ENCODE results near the gene CDCA5. TPM values are rescaled to one million over a fixed set of nuclear protein-coding genes. Genes with fewer than 3 reads are reported as not detected.

CDCA5 gene
- total RNA-seq, 4 donors from 2014 or later: 0.66 to 1.9 TPM; not detected in 2

DNA sequence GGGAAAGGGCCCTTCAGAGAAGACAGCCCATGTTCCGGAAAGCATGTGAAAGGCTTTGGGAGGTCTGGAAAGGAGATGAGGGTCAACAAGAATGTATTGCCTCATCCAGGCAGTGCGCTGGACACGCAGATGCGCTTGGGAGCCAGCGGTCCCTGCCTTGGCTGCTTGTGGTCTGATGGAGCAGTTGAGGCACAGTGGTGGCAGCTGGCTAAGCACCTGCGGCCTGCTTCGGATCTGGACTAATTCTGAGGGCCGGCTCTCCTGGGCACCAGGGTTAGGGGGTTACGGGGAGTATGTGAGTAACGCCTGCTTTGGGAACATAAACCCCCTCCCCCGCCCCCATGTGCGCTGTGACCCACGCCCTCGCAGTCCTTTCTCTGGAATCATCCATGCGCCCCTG lies 23.2 kb upstream of the CDCA5 start:
- TF ChIP-seq, protein P1, sequence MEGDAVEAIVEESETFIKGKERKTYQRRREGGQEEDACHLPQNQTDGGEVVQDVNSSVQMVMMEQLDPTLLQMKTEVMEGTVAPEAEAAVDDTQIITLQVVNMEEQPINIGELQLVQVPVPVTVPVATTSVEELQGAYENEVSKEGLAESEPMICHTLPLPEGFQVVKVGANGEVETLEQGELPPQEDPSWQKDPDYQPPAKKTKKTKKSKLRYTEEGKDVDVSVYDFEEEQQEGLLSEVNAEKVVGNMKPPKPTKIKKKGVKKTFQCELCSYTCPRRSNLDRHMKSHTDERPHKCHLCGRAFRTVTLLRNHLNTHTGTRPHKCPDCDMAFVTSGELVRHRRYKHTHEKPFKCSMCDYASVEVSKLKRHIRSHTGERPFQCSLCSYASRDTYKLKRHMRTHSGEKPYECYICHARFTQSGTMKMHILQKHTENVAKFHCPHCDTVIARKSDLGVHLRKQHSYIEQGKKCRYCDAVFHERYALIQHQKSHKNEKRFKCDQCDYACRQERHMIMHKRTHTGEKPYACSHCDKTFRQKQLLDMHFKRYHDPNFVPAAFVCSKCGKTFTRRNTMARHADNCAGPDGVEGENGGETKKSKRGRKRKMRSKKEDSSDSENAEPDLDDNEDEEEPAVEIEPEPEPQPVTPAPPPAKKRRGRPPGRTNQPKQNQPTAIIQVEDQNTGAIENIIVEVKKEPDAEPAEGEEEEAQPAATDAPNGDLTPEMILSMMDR (IDR thresholded peaks at IDR 0.05; ENCODE audit: low read depth): no peak

DNA sequence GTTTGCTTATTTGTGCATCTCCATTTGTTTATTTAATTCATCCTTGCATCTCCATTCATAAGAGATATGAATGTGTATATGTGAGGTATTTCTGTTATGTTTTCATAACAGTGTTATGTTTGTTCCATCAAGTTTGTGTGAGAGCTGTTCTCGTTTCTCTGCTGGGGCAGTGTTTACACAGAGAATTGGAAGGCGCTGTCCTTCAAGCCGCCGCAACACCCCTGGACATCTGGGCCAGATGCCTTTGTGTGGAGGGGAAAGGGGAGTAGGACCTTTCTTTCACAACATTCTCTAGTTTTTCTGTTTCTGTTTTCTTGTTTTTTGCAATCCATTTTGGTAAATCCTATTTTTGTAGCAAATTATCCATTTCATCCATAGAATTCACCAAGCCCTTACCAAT lies 20.8 kb upstream of the CDCA5 start:
- TF ChIP-seq, protein P1 (IDR thresholded peaks at IDR 0.05; ENCODE audit: low read depth): no peak

DNA sequence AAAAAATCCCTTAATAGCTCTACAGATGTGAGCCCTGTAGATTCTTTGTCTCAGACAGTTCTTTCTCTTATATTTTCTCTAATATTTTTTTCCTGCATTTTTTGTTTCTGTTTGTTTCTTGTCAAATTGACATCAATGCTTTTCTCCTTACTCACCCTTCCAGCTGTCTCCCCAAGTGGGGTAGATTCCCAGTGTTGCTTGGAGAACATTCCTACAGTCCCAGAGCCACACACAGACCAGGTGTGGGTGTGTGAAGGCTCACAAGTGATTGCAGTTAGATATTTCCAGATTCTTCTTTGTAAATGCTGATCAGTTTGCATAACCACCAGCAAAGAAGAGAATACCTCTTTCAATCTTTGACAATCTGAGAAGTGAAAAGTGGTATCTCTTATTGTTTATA lies 19.6 kb upstream of the CDCA5 start:
- TF ChIP-seq, protein P1 (IDR thresholded peaks at IDR 0.05; ENCODE audit: low read depth): no peak

DNA sequence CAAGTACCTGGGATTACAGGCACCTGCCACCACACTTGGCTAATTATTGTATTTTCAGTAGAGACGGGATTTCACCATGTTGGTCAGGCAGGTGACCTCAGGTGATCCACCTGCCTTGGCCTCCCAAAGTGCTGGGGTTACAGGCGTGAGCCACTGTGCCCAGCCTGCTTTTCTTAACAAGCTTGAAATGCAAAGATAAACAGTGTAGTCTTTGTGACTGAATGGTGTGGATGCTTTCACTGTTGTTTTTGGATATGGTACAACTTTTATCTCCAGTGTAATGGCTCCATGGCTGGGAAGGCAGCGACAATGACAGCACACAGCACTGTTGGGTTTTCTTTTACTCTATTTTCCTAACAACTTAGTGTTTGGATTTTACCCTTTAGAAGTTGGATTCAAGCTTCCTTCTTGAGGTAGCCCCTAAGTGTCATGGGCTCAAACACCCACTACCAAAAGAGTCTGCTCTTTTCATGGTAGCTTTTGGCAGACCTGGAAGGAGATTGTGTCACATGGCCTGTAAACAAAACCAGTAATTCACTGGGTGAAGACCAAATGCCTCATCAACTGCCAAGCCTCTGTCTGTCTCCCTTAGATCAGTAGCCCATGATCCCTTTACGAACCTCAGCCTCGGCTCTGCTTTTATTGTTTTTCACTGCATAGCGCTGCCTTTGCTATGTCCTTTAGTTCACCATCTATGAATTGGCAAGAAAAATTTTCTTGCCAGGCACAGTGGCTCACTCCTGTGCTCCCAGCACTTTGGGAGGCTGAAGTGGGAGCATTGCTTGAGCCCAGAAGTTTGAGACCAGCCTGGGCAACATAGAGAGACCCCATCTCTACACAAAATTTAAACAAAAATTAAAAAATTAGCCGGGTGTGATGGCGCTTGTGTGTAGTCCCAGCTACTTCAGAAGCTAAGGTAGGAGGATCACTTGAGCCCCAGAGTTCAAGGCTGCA lies 18.6 kb upstream of the CDCA5 start:
- TF ChIP-seq, protein P1 (IDR thresholded peaks at IDR 0.05; ENCODE audit: low read depth): no peak

DNA sequence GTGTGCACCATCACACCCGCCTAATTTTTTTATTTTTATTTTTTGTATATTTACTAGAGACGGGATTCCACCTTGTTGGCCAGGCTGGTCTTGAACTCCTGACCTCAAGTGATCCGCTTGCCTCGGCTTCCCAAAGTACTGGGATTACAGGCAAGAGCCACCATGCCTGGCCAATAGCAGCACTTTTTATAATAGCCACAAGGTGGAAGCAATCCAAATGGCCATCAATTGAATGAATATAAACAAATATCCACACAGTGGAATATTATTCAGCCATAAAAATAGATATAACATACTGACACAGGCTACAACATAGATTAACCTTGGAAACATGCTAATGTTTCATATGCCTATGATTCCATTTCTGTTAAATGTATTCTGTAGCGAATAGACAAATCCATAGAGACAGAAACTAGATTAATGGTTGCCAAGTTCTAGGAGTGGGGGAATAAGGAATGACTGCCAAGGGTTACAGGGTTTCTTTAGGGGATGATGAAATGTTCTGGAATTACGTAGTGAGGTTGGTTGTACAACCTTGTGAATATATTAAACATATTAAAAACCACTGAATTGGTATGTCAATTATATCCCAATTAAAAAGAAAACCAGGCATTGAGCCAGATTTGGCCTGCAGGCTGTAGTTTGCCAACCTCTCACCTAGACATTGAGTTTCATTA lies 17.0 kb upstream of the CDCA5 start:
- TF ChIP-seq, protein P1 (IDR thresholded peaks at IDR 0.05; ENCODE audit: low read depth): no peak

DNA sequence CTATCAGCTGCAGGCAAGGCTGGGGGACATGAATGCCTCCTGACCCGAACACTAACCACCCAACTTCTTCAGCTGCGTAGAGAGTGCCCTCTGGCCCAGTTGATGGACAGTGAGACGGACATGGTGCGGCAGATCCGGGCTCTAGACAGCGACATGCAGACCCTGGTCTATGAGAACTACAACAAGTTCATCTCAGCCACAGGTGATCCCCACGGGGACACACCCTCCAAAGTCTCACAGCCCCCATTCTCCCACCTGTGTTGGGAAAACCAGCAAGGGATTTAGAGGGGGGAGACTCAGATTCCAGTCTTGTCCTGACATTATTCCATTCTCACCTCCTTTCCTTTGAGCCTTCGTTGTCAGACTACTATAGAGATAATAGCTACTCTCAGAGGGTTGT lies 13.1 kb upstream of the CDCA5 start:
- TF ChIP-seq, protein P1 (IDR thresholded peaks at IDR 0.05; ENCODE audit: low read depth): no peak

All from subcutaneous adipose tissue (tissue), 4 donors.